ENCODE data around the gene AP1B1. TPM values are rescaled to one million over a fixed set of nuclear protein-coding genes. Genes with fewer than 3 reads are reported as not detected.
"Not testable (repeated sequence)": the region's sequence is repeated elsewhere in the genome, so short reads cannot be mapped to it uniquely, and the experiment has no call there.

Gene AP1B1
- total and polyA plus RNA-seq, 4 donors = 22.3 to 71.9 (median 44.2) TPM

GRCh38 chr22:29374806-29375205, 13.6 kb downstream of the AP1B1 start:
- intact Hi-C loops (cut with DNase I) = loop anchor here in 1 of 2 donors (5.0 kb wide), 1 partner anchor 712 kb away; no protein-coding TSS in a partner anchor
- not testable (repeated sequence) for H3K4me1 ChIP-seq (ENCODE audit: control insufficient read depth in 1 of 2, insufficient read depth in 2 of 2, low read length in 2 of 2); H3K36me3 ChIP-seq (ENCODE audit: control insufficient read depth in 1 of 2, insufficient read depth in 2 of 2, low read length in 1 of 2); H3K27me3 ChIP-seq (ENCODE audit: control insufficient read depth in 1 of 2, insufficient read depth in 2 of 2, low read length in 1 of 2); H3K4me3 ChIP-seq (ENCODE audit: low read length in 2 of 2); H3K27ac ChIP-seq (ENCODE audit: low read depth in 1 of 2, low read length in 2 of 2); ATAC-seq (ENCODE audit: low FRiP score); H3K9me3 ChIP-seq (ENCODE audit: control insufficient read depth, low read length)
- 98 to 99% methylated on average over 7 of the region's 7 CpGs for WGBS, 2 donors
- peak in 1 of 2 donors; percentile 33 for DNase-seq

- no peaks in the 10 kb centered on the region for H3K27me3 ChIP-seq (ENCODE audit: control insufficient read depth in 1 of 2, insufficient read depth in 2 of 2, low read length in 1 of 2)
- 92 to 95% methylated on average over 6 of the region's 6 CpGs for WGBS, 2 donors
- intact Hi-C loops (cut with DNase I) = loop anchor here in 1 of 2 donors (5.0 kb wide), 1 partner anchor 713 kb away; no protein-coding TSS in a partner anchor
- no peaks in the 10 kb centered on the region for H3K4me1 ChIP-seq (ENCODE audit: control insufficient read depth in 1 of 2, insufficient read depth in 2 of 2, low read length in 2 of 2)
- no peak overlapping the region for H3K4me3 ChIP-seq (ENCODE audit: low read length in 2 of 2)
- peaks cover 4 to 5% of the 10 kb centered on the region in 2 donors for H3K36me3 ChIP-seq (ENCODE audit: control insufficient read depth in 1 of 2, insufficient read depth in 2 of 2, low read length in 1 of 2)
- DNase-seq (no peak), ATAC-seq (ENCODE audit: low FRiP score) (no peak)
- no peak overlapping the region for H3K27ac ChIP-seq (ENCODE audit: low read depth in 1 of 2, low read length in 2 of 2)
- H3K9me3 ChIP-seq (ENCODE audit: control insufficient read depth, low read length) = no peaks in the 10 kb centered on the region
These were observed 14.0 kb downstream of the AP1B1 start for GRCh38 chr22:29374401-29374800.

- intact Hi-C loops (cut with DNase I) = loop anchor here in 1 of 2 donors (5.0 kb wide), 1 partner anchor 717 kb away; no protein-coding TSS in a partner anchor
- H3K27me3 ChIP-seq (ENCODE audit: control insufficient read depth in 1 of 2, insufficient read depth in 2 of 2, low read length in 1 of 2) = no peaks in the 10 kb centered on the region
- H3K27ac ChIP-seq (ENCODE audit: low read depth in 1 of 2, low read length in 2 of 2) = no peak overlapping the region
- H3K9me3 ChIP-seq (ENCODE audit: control insufficient read depth, low read length) = no peaks in the 10 kb centered on the region
- no peaks in the 10 kb centered on the region for H3K4me1 ChIP-seq (ENCODE audit: control insufficient read depth in 1 of 2, insufficient read depth in 2 of 2, low read length in 2 of 2)
- WGBS, 2 donors = 63 to 71% methylated on average over 7 of the region's 7 CpGs
- H3K4me3 ChIP-seq (ENCODE audit: low read length in 2 of 2) = no peak overlapping the region
- ATAC-seq (ENCODE audit: low FRiP score) (no peak), DNase-seq (peak in 1 of 2 donors; percentile 18)
- peaks cover 0 to 2% of the 10 kb centered on the region in 2 donors for H3K36me3 ChIP-seq (ENCODE audit: control insufficient read depth in 1 of 2, insufficient read depth in 2 of 2, low read length in 1 of 2)
These were observed 17.8 kb downstream of the AP1B1 start for GRCh38 chr22:29370537-29370936.

GRCh38 chr22:29369460-29369859, 18.9 kb downstream of the AP1B1 start:
- intact Hi-C loops (cut with DNase I) = no loop called here
- DNase-seq = peak; percentile 79 to 86
- no peak overlapping the region for H3K27ac ChIP-seq (ENCODE audit: low read depth in 1 of 2, low read length in 2 of 2)

GRCh38 chr22:29359469-29359868, 28.9 kb downstream of the AP1B1 start:
- Histone ChIP-seq H3K4me3 (ENCODE audit: low read length in 2 of 2) (no peak overlapping the region), H3K27me3 (ENCODE audit: control insufficient read depth in 1 of 2, insufficient read depth in 2 of 2, low read length in 1 of 2) (no peaks in the 10 kb centered on the region), H3K4me1 (ENCODE audit: control insufficient read depth in 1 of 2, insufficient read depth in 2 of 2, low read length in 2 of 2) (no peaks in the 10 kb centered on the region), H3K27ac (ENCODE audit: low read depth in 1 of 2, low read length in 2 of 2) (no peak overlapping the region), H3K36me3 (ENCODE audit: control insufficient read depth in 1 of 2, insufficient read depth in 2 of 2, low read length in 1 of 2) (peaks cover 0 to 4% of the 10 kb centered on the region in 2 donors), H3K9me3 (ENCODE audit: control insufficient read depth, low read length) (no peaks in the 10 kb centered on the region)
- 19 to 24% methylated on average over 9 of the region's 9 CpGs for WGBS, 2 donors
- intact Hi-C loops (cut with DNase I) = loop anchor here in 1 of 2 donors (5.0 kb wide), 1 partner anchor 52 kb away; the partner anchor contains the start of gene GAS2L1
- ATAC-seq (ENCODE audit: low FRiP score) (peak; percentile 72), DNase-seq (peak in 1 of 2 donors; percentile 57)

More at GRCh38 chr22:29369460-29369859, 18.9 kb downstream of the AP1B1 start:
- peak; percentile 84 for ATAC-seq (ENCODE audit: low FRiP score)
- H3K9me3 ChIP-seq (ENCODE audit: control insufficient read depth, low read length) = no peaks in the 10 kb centered on the region
- peaks cover 0 to 2% of the 10 kb centered on the region in 2 donors for H3K36me3 ChIP-seq (ENCODE audit: control insufficient read depth in 1 of 2, insufficient read depth in 2 of 2, low read length in 1 of 2)
- H3K4me1 ChIP-seq (ENCODE audit: control insufficient read depth in 1 of 2, insufficient read depth in 2 of 2, low read length in 2 of 2) = no peaks in the 10 kb centered on the region
- no peaks in the 10 kb centered on the region for H3K27me3 ChIP-seq (ENCODE audit: control insufficient read depth in 1 of 2, insufficient read depth in 2 of 2, low read length in 1 of 2)
- H3K4me3 ChIP-seq (ENCODE audit: low read length in 2 of 2) = no peak overlapping the region
- WGBS, 2 donors = 68 to 78% methylated on average over 9 of the region's 9 CpGs

- H3K4me3 ChIP-seq (ENCODE audit: low read length in 2 of 2); H3K9me3 ChIP-seq (ENCODE audit: control insufficient read depth, low read length); ATAC-seq (ENCODE audit: low FRiP score); H3K4me1 ChIP-seq (ENCODE audit: control insufficient read depth in 1 of 2, insufficient read depth in 2 of 2, low read length in 2 of 2); H3K27ac ChIP-seq (ENCODE audit: low read depth in 1 of 2, low read length in 2 of 2); H3K27me3 ChIP-seq (ENCODE audit: control insufficient read depth in 1 of 2, insufficient read depth in 2 of 2, low read length in 1 of 2): not testable (repeated sequence)
- DNase-seq = peak in 1 of 2 donors; percentile 12
- H3K36me3 ChIP-seq (ENCODE audit: control insufficient read depth in 1 of 2, insufficient read depth in 2 of 2, low read length in 1 of 2) = peaks cover 0 to 15% of the 10 kb centered on the region in 2 donors
- 96% methylated on average over 12 of the region's 12 CpGs for WGBS, 2 donors
- intact Hi-C loops (cut with DNase I) = loop anchor here in 1 of 2 donors (5.0 kb wide), 1 partner anchor 50 kb away; the partner anchor contains the start of gene GAS2L1
These were observed 31.0 kb downstream of the AP1B1 start for GRCh38 chr22:29357193-29357890.

GRCh38 chr22:29353860-29354259, 34.5 kb downstream of the AP1B1 start:
- no peak overlapping the region for H3K27ac ChIP-seq (ENCODE audit: low read depth in 1 of 2, low read length in 2 of 2)
- no peaks in the 10 kb centered on the region for H3K9me3 ChIP-seq (ENCODE audit: control insufficient read depth, low read length)
- peaks cover 0 to 23% of the 10 kb centered on the region in 2 donors for H3K36me3 ChIP-seq (ENCODE audit: control insufficient read depth in 1 of 2, insufficient read depth in 2 of 2, low read length in 1 of 2)
- no peak overlapping the region for H3K4me3 ChIP-seq (ENCODE audit: low read length in 2 of 2)
- 93 to 94% methylated on average over 8 of the region's 8 CpGs for WGBS, 2 donors
- H3K4me1 ChIP-seq (ENCODE audit: control insufficient read depth in 1 of 2, insufficient read depth in 2 of 2, low read length in 2 of 2) = no peaks in the 10 kb centered on the region
- peak in 1 of 2 donors; percentile 11 for DNase-seq
- intact Hi-C loops (cut with DNase I) = no loop called here
- no peak for ATAC-seq (ENCODE audit: low FRiP score)
- no peaks in the 10 kb centered on the region for H3K27me3 ChIP-seq (ENCODE audit: control insufficient read depth in 1 of 2, insufficient read depth in 2 of 2, low read length in 1 of 2)

GRCh38 chr22:29353286-29353685, 35.1 kb downstream of the AP1B1 start:
- H3K27ac ChIP-seq (ENCODE audit: low read depth in 1 of 2, low read length in 2 of 2) = no peak overlapping the region
- intact Hi-C loops (cut with DNase I) = no loop called here
- WGBS, 2 donors = 83 to 88% methylated on average over 11 of the region's 11 CpGs
- H3K4me3 ChIP-seq (ENCODE audit: low read length in 2 of 2) = no peak overlapping the region
- H3K27me3 ChIP-seq (ENCODE audit: control insufficient read depth in 1 of 2, insufficient read depth in 2 of 2, low read length in 1 of 2) = no peaks in the 10 kb centered on the region
- peaks cover 0 to 21% of the 10 kb centered on the region in 2 donors for H3K36me3 ChIP-seq (ENCODE audit: control insufficient read depth in 1 of 2, insufficient read depth in 2 of 2, low read length in 1 of 2)
- peak in 1 of 2 donors; percentile 19 for DNase-seq
- no peaks in the 10 kb centered on the region for H3K9me3 ChIP-seq (ENCODE audit: control insufficient read depth, low read length)
- no peak for ATAC-seq (ENCODE audit: low FRiP score)
- no peaks in the 10 kb centered on the region for H3K4me1 ChIP-seq (ENCODE audit: control insufficient read depth in 1 of 2, insufficient read depth in 2 of 2, low read length in 2 of 2)

- intact Hi-C loops (cut with DNase I) = no loop called here
- no peak overlapping the region for H3K27ac ChIP-seq (ENCODE audit: low read depth in 1 of 2, low read length in 2 of 2)
- peak in 1 of 2 donors; percentile 32 for DNase-seq
- 82 to 85% methylated on average over 9 of the region's 9 CpGs for WGBS, 2 donors
- no peak for ATAC-seq (ENCODE audit: low FRiP score)
- H3K9me3 ChIP-seq (ENCODE audit: control insufficient read depth, low read length) = no peaks in the 10 kb centered on the region
- H3K4me3 ChIP-seq (ENCODE audit: low read length in 2 of 2) = no peak overlapping the region
- H3K36me3 ChIP-seq (ENCODE audit: control insufficient read depth in 1 of 2, insufficient read depth in 2 of 2, low read length in 1 of 2) = peaks cover 0 to 21% of the 10 kb centered on the region in 2 donors
- H3K4me1 ChIP-seq (ENCODE audit: control insufficient read depth in 1 of 2, insufficient read depth in 2 of 2, low read length in 2 of 2) = no peaks in the 10 kb centered on the region
- no peaks in the 10 kb centered on the region for H3K27me3 ChIP-seq (ENCODE audit: control insufficient read depth in 1 of 2, insufficient read depth in 2 of 2, low read length in 1 of 2)
These were observed 35.6 kb downstream of the AP1B1 start for GRCh38 chr22:29352778-29353177.

Data from aorta (tissue), 5 donors.